Urinary bladder (tissue), 4 donors: ENCODE data around the gene PLSCR4. TPM values are rescaled to one million over a fixed set of nuclear protein-coding genes. Genes with fewer than 3 reads are reported as not detected.
"Not testable (repeated sequence)": the region's sequence is repeated elsewhere in the genome, so short reads cannot be mapped to it uniquely, and the experiment has no call there.

Experiments
- DNase-seq: peaks from one replicate; pipeline ENCODE4 v3.0.0-alpha.2; 2015; ENCODE audit errors: extremely low spot score
- H3K27ac ChIP-seq: one replicate; pipeline ENCODE4 v1.5.1; 2013; ENCODE audit warnings: low read depth, mild to moderate bottlenecking, moderate library complexity
- H3K36me3 ChIP-seq: one replicate; pipeline ENCODE4 v1.6.1; 2013; ENCODE audit warnings: mild to moderate bottlenecking, moderate library complexity; ENCODE audit not compliant: insufficient read depth
- H3K4me1 ChIP-seq: one replicate; pipeline ENCODE4 v1.6.1; 2013; ENCODE audit warnings: mild to moderate bottlenecking, moderate library complexity; ENCODE audit not compliant: insufficient read depth
- H3K4me3 ChIP-seq: one replicate; pipeline ENCODE4 v1.5.1; 2013; ENCODE audit warnings: low read depth, low read length
- WGBS: extraction: QIAGEN DNeasy Blood & Tissue Kit; methylation state at CpG from one replicate; pipeline ENCODE4 v1.1.7; 2013; 5-methylcytosine and 5-hydroxymethylcytosine counted together
- polyA plus RNA-seq: library from polyadenylated mRNA; stranded (reverse); fragments of 200-250 nt; gene quantifications from one replicate; pipeline ENCODE4 v1.2.3, GENCODE V29; 2013
- total RNA-seq: library from RNA; depleted of rRNA; stranded (reverse); fragments of >200 nt; gene quantifications from one replicate; pipeline ENCODE4 v1.2.3, GENCODE V29; 2014
- donor health status: healthy with polysubstance abuse.
- donor health status: healthy.

Gene PLSCR4, protein sequence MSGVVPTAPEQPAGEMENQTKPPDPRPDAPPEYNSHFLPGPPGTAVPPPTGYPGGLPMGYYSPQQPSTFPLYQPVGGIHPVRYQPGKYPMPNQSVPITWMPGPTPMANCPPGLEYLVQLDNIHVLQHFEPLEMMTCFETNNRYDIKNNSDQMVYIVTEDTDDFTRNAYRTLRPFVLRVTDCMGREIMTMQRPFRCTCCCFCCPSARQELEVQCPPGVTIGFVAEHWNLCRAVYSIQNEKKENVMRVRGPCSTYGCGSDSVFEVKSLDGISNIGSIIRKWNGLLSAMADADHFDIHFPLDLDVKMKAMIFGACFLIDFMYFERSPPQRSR
- total RNA-seq (94.3 TPM), polyA plus RNA-seq (45.2 TPM)

DNA sequence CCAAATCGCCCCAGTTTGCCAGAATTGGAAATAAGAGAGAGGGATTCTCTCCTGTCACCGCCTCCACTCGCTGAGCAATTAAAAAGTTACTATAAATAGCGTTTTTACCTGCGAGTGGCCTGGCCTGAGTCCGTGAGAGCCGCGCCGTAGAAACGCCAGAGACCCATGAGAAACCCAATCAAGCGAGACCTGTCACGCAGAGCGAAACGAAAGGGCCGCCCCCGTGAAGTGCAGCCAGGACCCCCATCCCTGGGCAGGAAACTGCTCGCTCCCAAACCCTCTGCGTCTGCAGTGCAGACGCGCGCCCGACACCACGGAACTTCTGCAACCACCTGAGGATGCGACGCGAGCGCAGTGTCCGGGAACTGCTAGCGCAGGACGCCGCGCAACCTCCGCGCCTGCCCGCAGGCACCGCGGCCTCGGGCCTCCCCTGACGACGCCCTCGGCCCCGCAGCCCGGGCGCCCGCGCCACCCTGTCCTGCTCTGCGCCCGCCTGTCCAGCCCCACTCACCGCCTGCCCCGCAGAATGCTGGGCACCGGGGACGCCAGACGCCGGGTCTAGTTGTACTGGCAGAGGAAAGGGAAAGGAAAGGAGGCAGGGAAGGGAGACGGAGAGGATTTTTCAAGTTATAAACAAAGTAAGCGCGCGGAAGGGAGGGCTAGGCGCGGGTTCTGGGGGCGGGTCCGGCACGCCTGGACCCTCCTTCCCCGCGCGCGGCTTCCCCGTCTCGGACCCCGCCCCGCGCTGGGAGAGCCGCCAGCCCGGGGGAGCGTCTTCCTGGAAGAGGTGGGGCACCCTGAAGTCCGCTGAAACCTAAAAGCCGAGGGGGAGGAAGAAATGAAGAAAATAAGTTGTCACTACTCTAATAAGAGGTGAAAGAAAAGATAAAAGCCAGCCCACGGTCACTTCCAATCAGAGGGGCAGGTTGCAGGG is at the start of gene PLSCR4:
PLSCR4 (minus strand) TSS at position 657 of the 934 bp plus-strand sequence. CDS start 29,034 bp downstream, outside the sequence.
- H3K4me1 ChIP-seq = no peaks in the 10 kb centered on the region

DNA sequence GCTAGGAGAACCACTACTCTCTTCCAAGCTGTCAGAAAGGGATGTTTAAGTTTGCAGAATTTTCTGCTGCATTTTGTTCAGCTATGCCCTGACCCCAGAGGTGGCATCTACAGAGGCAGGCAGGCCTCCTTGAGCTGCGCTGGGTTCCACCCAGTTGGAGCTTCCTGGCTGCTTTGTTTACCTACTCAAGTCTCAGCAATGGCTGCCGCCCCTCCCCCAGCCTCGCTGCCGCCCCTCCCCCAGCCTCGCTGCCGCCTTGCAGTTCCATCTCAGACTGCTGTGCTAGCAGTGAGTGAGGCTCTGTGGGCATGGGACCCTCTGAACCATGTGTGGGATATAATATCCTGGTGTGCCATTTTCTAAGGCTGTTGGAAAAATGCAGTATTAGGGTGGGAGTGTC is 42.5 kb upstream of the PLSCR4 start:
- not testable (repeated sequence) for H3K36me3 ChIP-seq, H3K27ac ChIP-seq, DNase-seq, H3K4me3 ChIP-seq, H3K4me1 ChIP-seq
- WGBS = 98% methylated on average over 6 of the region's 6 CpGs

More for the DNA sequence above, at the start of gene PLSCR4:
- Histone ChIP-seq H3K36me3 (no peaks in the 10 kb centered on the region), H3K27ac (peak within 1 kb of the TSS; percentile 85), H3K4me3 (peak within 1 kb of the TSS; percentile 82)
- DNase-seq = peak; percentile 50
- WGBS = under 1% methylated on average over 78 of the region's 78 CpGs

DNA sequence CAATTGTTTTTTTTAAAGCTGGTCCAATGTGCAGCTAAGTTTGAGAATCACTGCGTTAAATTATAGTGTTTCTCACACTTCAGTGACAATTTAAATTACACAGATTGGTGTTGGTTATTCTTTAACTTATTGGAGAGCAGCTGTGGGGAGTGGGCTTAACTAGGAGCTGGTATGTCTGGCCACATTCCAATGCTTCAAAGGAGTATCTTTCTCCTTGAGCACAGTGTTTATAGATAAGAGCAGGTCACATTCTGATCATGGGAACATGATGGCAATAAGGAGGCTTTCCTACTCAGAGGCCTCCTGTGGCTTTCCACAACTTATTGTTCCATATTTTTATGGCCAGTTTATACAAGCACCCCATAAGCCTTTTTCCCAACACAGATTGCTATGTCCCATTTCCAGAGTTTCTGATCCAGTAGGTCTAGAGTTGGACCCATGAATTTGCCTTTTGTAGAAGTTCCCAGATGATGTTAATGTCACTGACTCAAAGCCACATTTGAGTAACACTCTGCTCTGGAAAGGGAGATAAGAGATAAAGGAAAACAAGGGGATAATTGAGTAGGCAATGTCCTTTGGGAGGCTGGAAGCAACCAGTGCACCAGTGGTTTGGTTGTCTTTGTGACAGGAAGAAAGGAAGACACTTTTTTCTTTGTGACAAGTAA is 33.0 kb upstream of the PLSCR4 start:
- H3K4me3 ChIP-seq = no peak overlapping the region
- DNase-seq = no peak
- H3K4me1 ChIP-seq = no peaks in the 10 kb centered on the region
- H3K27ac ChIP-seq = no peak overlapping the region
- no peaks in the 10 kb centered on the region for H3K36me3 ChIP-seq
- 66% methylated on average over 1 of the region's 1 CpG for WGBS

DNA sequence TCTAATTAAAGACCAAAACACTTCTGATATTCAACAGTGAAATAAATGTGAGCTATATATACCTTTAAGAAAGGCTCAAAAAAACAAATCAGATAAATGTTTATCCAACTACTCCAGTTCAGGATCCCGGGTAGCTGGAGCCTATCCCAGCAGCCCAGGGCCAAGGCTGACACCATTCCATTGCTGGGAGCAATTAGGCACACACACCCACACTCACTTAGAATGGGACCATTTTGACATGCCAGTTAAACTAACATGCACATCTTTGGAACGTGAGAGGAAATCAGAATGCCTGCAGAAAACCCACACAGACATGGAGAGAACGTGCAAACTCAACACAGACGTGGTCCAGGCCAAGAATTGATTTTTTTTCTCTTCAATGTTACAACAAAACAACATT is 30.0 kb upstream of the PLSCR4 start:
- 42% methylated on average over 4 of the region's 4 CpGs for WGBS
- DNase-seq = no peak
- H3K36me3 ChIP-seq = no peaks in the 10 kb centered on the region
- no peak overlapping the region for H3K4me3 ChIP-seq
- H3K4me1 ChIP-seq = no peaks in the 10 kb centered on the region
- no peak overlapping the region for H3K27ac ChIP-seq

DNA sequence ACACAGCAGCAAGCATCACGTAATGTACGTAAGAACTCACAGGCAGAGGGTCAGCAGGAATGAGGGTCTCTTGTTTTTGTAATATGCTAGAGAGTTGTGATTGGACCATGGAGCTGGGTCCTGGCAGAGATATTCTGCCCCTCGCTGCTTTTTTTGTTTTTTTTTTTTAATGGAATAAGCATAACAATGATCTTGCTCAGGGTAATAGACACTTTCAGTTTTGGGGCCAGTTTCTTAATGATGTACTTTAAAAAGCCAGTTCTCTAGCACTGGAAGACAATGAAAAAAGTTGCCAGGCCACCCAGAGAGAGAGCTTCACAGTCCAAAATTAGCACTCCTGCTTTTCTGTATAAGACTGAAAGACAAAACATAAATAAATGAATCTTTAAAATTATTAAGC is 29.0 kb upstream of the PLSCR4 start:
- Histone ChIP-seq H3K4me3 (no peak overlapping the region), H3K4me1 (no peaks in the 10 kb centered on the region), H3K27ac (no peak overlapping the region), H3K36me3 (no peaks in the 10 kb centered on the region)
- 79% methylated on average over 3 of the region's 3 CpGs for WGBS
- DNase-seq = no peak

DNA sequence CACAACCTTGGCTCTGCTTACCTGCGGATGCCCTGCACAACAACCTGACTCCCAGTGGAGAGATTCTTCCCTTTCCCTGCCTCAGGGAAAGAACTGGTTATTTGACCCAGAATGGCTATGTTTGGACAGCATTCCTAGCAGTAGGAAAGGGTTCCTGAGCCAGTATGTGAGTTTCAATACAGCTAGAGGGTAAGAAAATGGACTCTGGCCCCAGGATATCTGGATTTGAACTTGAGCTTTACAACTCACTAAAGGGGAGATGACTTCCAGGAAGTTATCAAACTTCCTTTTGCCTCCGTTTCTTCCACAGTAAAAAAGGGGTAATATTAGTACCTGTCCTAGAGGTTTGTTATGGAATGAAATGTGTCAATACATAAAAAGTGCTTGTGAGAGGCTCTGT is 28.1 kb upstream of the PLSCR4 start:
- WGBS = 93% methylated on average over 2 of the region's 2 CpGs
- Histone ChIP-seq H3K27ac (no peak overlapping the region), H3K4me1 (no peaks in the 10 kb centered on the region)

DNA sequence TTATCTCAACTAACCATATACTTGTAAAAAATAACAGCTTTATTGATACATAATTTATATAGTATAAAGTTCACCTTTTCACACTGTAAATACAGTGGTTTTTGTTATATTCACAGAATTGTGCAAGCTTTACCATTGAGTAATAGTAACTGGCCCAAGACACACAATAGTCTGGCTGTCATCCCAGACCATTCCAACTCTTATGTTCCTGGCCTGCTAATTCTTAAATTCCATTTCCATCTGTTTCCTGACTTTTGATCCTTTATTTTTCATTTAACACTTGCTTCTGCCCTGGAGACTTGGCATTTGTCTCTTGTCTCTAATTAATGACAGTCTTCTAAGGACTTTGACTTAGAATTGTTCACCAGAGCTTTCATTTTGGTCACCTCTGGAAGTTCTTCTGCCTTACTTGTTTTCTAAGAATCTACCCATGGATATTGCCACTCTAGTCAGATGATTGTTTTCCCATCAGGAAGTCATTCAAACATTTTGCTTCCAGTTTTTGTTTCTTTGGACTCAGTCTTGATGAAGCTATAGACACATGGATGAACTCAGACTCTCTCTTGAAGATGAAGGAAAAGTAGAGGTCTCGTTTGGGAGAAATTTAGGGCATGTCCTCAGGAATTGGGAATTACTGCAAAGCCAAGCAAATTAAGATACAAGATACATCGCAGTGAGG is 27.2 kb upstream of the PLSCR4 start:
- H3K4me3 ChIP-seq = no peak overlapping the region
- no peaks in the 10 kb centered on the region for H3K4me1 ChIP-seq
- 80% methylated on average over 2 of the region's 2 CpGs for WGBS
- H3K27ac ChIP-seq = no peak overlapping the region
- peak; percentile 58 for DNase-seq
- H3K36me3 ChIP-seq = no peaks in the 10 kb centered on the region

More for the DNA sequence above, 28.1 kb upstream of the PLSCR4 start:
- Histone ChIP-seq H3K36me3 (no peaks in the 10 kb centered on the region), H3K4me3 (no peak overlapping the region)
- DNase-seq = no peak

DNA sequence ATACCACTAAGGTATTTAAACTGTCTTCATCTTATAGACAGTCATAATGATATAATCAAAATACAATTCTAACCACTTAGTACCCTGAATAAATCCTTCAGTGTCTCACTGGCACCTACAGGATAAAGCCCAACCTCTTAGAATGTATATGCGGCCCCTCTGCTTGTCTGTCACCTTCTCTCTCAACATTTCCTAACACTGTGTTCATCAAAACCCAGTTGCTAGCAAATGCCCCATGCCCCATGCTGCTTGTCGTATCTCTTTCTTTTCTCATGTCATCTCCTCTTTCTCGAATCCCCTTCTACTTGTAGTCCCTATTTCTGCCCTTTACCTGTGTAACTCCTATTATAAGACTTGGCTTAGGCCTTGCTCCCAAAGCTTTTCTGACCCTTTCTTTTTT is 24.6 kb upstream of the PLSCR4 start:
- Histone ChIP-seq H3K27ac (no peak overlapping the region), H3K36me3 (no peaks in the 10 kb centered on the region), H3K4me1 (no peaks in the 10 kb centered on the region), H3K4me3 (no peak overlapping the region)
- DNase-seq = no peak
- 95% methylated on average over 3 of the region's 3 CpGs for WGBS

DNA sequence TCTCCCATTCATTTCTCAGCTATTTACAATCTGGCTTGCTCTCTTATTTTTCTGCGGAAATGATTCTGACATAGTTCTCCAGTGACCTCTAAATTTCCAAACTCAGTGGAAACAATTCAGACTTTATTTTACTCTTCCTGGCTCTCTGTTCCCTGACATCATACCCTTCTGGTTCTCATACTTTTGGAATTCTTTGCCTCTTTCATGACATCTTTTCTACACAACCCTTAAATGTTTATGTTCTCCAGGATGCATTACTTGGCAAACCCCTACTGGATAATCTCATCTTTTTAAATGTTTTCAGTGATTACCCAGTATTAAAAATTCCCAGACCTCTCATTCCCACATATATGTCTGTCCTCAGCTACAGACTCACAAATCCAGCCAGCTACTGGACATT is 23.9 kb upstream of the PLSCR4 start:
- Histone ChIP-seq H3K36me3 (no peaks in the 10 kb centered on the region), H3K27ac (no peak overlapping the region), H3K4me1 (no peaks in the 10 kb centered on the region), H3K4me3 (no peak overlapping the region)
- DNase-seq = peak; percentile 68
- 14% methylated on average over 1 of the region's 1 CpG for WGBS

DNA sequence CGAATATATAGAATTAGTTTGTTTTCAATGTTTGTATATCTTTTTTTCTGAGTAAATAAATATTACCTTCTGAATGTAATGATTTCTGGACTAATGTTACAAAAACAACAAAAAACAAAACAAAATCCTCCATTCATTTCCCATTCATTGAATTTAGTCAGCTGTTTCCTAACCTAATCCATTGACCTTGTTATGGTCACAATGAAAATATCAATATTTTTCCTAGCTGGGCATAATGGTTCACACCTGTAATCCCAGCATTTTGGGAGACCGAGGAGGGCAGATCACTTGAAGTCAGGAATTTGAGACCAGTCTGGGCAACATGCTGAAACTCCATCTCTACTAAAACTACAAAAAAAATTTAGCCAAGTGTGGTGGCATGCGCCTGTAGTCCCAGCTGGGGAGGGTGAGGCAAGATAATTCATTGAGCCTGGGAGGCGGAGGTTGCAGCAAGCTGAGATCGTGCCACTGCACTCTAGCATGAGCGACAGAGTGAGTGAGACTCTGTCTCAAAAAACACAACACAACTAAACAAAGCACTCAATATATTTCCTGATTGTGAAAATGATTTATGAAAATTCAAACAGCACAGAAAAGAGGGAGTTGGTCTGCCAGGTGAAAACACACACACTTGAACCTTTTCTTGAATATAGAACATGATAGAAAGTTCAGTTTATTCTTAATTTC is 23.0 kb upstream of the PLSCR4 start:
- no peak for DNase-seq
- Histone ChIP-seq H3K4me1 (no peaks in the 10 kb centered on the region), H3K27ac (no peak overlapping the region), H3K36me3 (no peaks in the 10 kb centered on the region), H3K4me3 (no peak overlapping the region)
- WGBS = 93% methylated on average over 6 of the region's 6 CpGs

DNA sequence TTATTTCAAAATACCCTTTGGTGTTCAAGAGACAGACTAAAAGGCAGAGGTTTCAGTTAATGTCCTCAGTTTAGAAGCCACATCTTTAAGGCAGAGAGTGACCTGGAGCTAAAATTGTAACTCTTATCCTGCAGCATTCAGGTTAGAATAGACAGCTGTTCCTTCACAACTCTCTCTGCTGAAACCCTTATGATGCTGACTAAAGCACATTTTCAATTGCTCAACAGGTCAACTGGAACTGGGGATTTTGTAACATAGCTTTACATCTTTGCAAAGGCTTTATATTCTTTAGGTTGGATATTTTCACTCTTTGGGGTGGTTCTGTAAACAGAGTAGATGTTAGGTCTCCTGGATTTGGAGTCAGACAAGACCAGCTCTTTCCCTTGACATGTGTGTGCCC is 20.3 kb upstream of the PLSCR4 start:
- no peak for DNase-seq
- no peak overlapping the region for H3K27ac ChIP-seq
- H3K4me1 ChIP-seq = no peaks in the 10 kb centered on the region
- no peaks in the 10 kb centered on the region for H3K36me3 ChIP-seq
- H3K4me3 ChIP-seq = no peak overlapping the region

DNA sequence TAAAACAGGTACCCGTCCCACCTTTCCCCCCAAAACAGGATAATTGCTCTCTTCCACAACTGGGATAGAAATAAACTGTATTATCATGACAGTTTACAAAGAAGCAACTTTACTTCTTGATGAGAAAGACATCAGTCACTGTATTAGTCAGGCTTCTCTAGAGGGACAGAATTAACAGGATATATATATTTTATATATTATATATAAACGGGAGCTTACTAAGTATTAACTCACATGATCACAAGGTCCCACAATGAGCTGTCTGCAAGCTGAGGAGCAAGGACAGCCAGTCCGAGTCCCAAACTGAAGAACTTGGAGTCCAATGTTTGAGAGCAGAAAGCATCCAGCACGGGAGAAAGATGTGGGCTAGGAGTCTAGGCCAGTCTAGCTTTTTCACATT is 18.4 kb upstream of the PLSCR4 start:
- Histone ChIP-seq H3K36me3 (no peaks in the 10 kb centered on the region), H3K4me1 (no peaks in the 10 kb centered on the region), H3K4me3 (no peak overlapping the region), H3K27ac (no peak overlapping the region)
- 79% methylated on average over 4 of the region's 4 CpGs for WGBS
- no peak for DNase-seq
